Adrenal gland (tissue), 5 donors: ENCODE measurements around the gene CATSPERZ.

Experiments used
- CTCF ChIP-seq, 6 experiments: fragments of 450-650 bp in 4 of 6; fragments of 200-600 bp in 2 of 6; sonication (generic) in 1 of 6; IDR thresholded peaks; 1 replicate in 5 of 6; 2 replicates in 1 of 6; pipeline versions ENCODE4 v1.5.1 to v1.8.0; 2016 to 2021; ENCODE audit warnings: antibody characterized with exemption in 6 of 6, mild to moderate bottlenecking in 2 of 6, moderate library complexity in 1 of 6
- POLR2A ChIP-seq, 2 donors: fragments of 450-650 bp; IDR thresholded peaks; one replicate each; pipeline ENCODE4 v1.6.1; 2017; ENCODE audit warnings: antibody characterized with exemption in 2 of 2, mild to moderate bottlenecking in 2 of 2, moderate library complexity in 1 of 2
- donor health status: DM: no; HTN: no; CAD: no.

GRCh38 chr11:64291752-64292459, 8.3 kb upstream of the CATSPERZ start:
- no peak for TF ChIP-seq POLR2A (IDR thresholded peaks at IDR 0.05)
- TF ChIP-seq CTCF (IDR thresholded peaks at IDR 0.05): no peak
